HG02678 (cell line): ENCODE results near the gene TBC1D4.

Experiments used
- ATAC-seq: cut with Tn5 transposase; IDR thresholded peaks from one replicate; pipeline ENCODE4 v1.9.1; 2021; ENCODE audit warnings: mild to moderate bottlenecking, moderate library complexity; ENCODE audit not compliant: unreplicated experiment

The TBC1D4 gene

DNA sequence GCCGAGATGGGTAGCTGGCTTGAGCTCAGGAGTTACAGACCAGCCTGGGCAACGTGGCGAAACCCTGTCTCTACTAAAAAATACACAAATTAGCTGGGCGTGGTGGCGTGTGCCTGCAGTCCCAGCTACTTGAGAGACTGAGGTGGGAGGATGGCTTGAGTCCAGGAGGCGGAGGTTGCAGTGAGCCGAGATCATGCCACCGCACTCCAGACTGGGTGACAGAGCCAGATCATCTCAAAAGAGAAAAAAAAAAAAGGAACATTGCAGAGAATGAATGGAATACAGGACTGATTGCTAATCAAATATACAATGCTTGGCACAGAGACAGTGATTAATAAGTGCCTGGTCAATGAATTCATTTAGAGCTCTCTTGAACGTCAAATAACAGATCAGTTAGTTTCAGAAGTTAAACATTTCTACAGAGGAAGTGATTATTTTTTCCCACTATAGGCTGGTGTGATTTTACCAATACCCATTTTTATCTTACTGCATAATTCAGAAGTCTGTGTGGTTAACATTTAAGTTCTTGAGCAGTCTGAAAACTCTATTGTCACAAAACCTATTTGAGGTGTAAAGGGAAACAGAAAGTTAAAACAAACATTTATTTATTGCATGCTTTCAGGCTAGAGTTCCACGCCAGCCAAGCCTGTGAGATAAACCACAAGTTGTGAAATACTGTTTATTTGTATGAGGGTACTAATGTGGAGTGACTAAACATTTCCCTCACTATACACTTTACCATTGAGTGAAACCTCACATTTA lies 7.7 kb upstream of the TBC1D4 start:
- peak; percentile 86 for ATAC-seq

DNA sequence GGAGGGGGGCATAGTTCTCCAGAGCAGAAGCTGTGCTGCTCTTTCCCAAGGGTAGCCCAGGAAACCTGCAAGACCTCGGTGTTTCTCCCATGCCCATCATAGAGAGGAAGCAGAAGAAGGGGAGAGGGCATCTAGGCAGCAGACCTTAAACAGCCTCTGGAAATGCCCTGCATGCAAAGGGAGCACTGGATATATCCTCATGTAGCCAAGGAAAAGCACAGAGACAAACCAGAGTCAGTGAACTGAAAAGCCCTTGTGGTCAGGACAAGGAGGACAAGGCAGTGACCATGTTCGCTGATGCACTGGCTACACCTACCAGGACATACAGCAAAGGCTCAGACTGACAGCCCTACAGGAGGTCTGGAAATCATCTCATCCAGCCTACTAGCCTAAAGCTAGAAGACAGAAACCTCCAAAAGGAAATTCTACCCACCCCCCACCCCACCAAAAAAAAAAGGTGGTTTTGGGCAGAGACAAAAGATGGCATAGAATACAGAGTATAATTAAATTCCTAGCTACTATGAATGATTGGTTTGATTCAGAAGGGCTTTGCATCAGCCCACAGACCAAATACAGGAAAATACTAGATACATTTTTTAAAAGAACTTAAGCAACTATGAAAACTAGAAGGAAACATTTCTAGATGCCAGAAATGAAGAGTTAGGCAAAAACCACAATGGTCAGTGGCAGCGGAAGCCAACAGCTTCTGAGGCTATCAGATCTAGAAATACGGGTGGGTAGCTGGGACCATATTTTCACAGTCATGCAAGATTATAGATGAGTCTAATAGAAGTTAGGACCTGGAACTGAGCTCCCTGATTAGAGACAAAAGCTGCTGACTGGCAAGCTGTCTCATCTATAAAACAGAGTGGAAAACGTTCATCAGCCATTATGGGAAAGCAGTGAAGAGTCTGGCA lies 4.4 kb upstream of the TBC1D4 start:
- no peak for ATAC-seq

DNA sequence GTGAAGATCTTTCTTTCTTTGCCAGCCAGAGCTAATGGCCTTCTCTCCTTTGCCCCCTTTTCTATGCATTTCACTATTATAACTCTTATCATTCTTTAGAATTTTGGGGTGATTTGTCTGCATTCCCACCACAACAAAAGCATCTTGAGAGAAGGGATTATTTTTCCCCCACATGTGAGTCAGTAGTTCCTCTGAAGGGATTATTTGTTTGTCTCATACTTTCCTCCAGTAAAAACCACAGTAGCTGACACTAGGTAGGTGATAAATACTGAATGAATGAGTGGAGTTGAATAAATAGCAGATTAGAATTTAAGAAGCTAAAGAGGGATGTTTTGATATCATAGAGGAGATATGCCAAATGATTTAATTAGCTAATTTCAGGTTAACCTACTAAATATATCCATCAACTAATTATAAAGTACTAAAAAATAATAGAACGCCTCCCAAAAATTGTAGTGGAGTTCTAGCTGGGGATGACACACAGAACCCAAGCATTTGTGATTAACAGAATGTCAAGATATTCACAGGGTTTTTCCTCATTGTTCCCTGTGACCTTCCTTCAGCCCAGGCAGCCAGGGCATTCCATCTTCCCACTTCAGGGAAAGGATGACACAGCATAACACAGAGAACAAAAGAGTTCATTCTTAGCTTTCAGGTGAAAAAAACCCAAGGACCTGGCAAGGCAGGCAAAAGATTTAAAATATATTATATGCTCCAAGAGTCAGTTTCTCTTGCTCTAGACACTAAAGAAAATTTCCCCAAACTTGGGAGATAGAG lies 3.5 kb upstream of the TBC1D4 start:
- ATAC-seq, result no peak

- ATAC-seq, result no peak
These were observed 781 bp upstream of the TBC1D4 start for GRCh38 chr13:75482820-75483079.

DNA sequence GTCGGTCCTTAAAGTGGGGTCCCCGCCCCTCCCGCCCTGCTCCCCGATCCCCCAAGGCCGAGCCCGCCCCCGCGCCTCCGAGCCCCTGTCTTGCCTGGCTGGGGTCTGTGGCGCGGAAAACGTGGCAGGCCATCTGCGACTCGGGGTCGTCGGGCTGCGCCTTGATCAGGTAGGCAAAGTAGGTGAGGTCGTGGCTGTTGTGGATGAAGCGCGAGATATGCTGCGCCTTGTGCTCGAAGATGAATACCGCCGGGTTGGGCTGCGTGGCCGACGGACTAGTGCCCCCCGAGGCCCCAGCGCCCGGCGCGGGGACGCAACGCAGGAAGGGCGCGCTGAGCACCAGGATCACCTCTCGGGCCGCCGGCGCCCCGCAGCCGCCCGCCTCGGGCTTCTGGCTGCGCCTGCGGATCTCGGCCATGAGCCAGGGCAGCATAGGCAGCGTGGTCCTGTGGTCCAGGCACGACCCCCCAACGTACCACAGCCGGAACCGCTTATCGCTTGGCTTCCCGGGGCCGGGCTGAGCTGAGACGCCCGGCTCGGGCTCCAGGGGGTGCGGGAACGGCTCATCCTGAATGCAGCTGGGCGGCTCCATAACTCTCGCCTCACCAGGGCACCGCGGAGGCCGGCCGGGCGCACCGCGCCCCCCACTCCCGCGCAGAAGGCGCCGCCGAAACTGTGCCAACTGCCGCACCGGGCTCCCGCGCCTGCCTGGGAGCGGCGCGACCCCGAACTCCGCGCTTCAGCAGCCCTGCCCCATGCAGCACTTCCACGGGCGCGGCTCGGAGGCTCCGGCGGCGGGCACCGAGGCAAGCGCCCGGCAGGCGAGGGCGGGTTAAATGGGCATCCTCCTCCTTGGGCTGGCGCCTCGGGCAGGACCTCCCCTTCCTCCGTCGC lies 546 bp downstream of the TBC1D4 start:
- peak; percentile 27 for ATAC-seq

GRCh38 chr13:75480671-75481175 lies 1.2 kb downstream of the TBC1D4 start:
- ATAC-seq, result no peak

DNA sequence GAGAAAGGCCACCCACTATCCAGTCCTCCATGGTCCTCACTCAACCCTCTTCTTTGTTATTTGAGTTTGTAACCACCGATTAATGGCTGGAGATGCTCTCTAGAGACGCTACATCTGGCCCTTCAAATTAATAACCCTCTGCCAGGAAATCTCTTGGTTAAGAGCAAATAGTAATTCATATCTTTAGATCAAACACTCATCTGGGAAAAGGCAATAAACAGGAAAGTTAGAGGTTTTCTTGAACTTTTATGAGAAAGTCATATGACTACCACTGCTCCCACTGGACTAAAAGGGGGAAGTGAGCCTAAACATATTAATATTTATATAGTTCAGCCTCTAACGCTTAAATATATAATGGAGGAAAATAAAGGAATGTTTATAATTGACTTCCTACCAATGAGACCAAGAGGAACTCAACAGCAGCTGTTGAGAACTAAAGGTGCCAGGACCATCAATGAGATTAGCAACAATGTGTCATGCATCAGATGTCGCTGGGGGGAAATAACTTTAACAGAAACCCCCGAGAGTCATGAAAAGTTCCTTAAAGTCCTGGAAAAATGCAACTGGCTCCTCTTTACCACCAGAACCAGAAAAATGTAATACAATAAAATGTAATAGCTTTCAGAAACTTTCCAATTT lies 2.7 kb downstream of the TBC1D4 start:
- no peak for ATAC-seq

DNA sequence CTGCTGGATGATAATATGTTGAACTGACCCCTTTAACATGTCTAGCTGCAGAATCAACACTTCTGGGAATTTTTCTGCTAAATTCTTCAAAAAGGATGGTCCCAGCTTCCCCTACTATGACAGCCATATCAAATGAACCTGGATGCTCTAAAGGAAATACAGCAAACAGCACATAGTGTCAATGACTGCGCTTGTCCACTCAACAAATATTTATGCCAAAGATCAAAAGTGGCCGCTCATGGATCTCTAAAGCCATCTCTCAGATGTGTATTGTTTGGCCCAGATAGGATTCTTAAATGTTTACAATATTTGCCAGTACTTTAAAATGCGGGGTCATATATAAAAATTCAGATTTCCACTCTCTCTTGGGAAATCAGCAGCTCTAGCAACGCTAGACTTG lies 3.3 kb downstream of the TBC1D4 start:
- ATAC-seq, result no peak

DNA sequence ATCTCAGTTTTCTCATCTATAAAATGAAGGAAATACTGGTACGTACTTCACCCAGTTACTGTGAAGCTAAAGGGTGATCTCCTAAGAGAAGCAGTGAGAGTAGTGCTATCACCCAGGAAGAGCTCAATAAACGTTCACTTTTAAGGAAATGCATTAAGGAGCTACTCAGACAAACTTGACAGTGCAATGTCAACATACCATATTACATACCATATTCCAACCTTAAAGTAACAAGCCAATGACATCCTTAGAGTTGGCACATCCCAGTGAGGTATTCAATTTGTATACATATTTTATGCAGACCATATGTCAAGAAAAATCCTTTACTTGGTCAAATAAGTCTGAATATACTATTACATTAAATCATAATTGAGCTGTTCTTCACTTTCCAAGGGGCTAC lies 7.0 kb downstream of the TBC1D4 start:
- ATAC-seq, result no peak

- ATAC-seq, result no peak
These were observed 8.5 kb downstream of the TBC1D4 start for GRCh38 chr13:75473468-75473867.

DNA sequence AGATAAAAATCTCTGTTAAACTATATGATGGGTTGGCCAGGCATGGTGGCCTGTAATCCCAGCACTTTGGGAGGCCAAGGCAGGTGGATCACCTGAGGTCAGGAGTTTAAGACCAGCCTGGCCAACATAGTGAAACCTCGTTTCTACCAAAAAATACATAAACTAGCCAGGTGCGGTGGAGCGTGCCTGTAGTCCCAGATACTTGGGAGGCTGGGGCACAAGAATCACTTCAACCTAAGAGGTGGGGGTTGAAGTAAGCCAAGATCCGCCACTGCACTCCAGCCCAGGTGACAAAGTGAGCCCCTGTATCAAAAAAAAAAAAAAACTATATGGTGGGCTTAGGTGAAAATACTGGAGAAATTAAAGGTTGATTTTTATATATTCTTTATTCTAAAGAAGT lies 11.3 kb downstream of the TBC1D4 start:
- no peak for ATAC-seq

GRCh38 chr13:75469047-75469446 lies 12.9 kb downstream of the TBC1D4 start:
- no peak for ATAC-seq

GRCh38 chr13:75468602-75469001 lies 13.4 kb downstream of the TBC1D4 start:
- no peak for ATAC-seq

- ATAC-seq, result no peak
These were observed 13.9 kb downstream of the TBC1D4 start for GRCh38 chr13:75468098-75468497.

DNA sequence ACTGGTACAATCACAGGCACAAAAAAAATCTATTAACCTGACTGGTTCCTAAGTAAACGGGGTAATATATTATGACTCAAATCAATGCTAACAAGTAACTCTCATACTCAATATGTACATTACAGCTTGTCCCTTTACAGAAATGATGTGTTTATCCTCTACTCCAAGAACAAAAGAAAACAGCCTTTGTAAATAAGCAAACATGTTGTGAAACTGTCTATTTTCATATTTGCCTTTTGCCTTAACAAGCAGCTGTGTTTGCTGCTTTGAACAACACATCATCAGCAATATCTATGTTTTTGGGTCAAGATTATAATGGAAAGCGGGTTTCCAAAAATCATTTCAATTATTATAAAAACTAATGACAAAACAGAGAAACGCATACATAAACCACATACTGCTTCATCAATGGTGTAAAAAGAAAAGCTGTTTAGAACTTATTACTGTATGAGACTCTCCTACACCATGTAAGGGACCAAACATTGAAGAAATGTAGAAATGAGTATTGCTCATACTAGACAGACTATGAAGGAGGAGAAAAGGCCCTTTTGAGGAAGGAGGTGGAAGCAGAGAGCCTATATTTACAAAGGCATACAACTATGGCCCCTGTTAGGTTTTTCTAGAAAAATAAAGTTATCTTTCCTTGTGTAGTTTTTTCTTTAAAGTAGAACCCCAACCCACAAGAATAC lies 14.8 kb downstream of the TBC1D4 start:
- no peak for ATAC-seq

DNA sequence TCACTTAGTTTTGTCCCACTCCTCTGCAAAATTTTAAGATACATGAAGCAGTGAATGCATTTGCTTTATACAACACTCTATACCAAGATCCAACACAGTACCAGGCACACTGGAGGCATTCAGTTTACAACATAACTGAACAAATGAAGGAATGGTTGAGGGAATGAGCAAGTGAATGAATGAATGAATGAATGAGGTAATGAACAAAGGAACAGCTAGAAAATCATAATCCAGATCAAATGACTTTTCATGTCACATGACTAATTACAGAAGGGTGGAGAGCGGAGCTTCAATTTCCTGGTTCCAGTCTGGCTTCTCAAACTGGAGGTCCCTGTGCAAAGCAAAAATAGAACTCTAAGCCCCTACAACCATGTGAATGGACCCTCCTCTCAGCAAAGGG lies 16.7 kb downstream of the TBC1D4 start:
- no peak for ATAC-seq

- ATAC-seq, result no peak
These were observed 20.7 kb downstream of the TBC1D4 start for GRCh38 chr13:75461314-75461713.

DNA sequence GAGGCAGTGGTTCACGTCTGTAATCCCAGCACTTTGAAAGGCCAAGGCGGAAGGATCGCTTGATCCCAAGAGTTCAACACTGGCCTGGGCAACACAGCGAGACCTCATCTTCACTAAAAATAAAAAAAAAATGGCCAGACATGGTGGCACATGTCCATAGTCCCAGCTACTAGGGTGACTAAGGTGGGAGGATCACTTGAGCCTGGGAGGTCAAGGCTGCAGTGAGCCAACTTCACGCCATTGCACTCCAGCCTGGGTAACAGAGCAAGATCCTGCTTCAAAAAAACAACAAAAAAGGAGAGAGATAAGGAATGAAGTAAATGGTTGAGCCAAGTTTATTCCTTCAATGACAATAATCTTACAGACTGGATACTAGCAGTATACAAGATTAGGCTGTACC lies 21.3 kb downstream of the TBC1D4 start:
- ATAC-seq, result no peak

DNA sequence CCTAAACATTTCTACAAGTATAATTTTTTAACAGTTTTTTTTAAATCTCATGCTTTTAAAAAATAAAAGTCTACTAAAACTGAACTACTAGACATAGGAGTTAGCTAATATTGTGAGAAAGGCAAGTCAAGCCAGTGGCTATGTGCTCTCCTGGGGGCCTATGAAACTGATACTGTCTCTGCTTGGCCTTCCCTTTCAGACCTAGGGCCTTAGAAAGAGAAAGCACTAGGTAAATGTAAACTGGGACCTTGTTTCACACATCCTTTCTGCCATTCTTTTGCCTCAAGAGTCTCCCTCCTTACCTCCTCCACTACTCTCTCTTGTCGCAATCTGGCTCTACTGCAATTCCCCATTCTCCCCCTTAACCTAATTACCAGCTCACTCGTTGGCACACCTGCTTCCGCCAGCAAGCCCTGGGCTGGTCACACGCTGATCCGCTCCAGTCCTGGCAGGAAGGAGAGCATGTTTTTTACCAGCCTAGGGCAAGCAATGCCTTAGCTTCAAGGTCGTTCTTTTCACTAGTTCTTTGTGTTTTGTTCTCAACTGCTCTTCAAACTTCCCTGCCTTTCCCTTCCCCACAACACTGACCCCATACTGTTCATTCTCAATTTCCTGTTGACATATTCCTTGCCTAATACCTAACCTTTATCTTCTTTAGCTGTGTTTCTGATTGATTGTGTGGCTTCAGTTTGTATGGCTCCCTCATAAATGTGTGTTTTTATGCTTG lies 23.1 kb downstream of the TBC1D4 start:
- peak; percentile 100 for ATAC-seq
